ENCODE results near the gene ZNF835. TPM values are rescaled to one million over a fixed set of nuclear protein-coding genes. Genes with fewer than 3 reads are reported as not detected.

Gene ZNF835
- total RNA-seq, 1 donor from 2014 or later, result 13.0 TPM

Other genes with a start within 250 kb of the ZNF835 start
- 28.5 TPM for gene ZNF667, start 194.4 kb downstream of the ZNF835 start, total RNA-seq
- gene ZNF471, start 163.9 kb downstream of the ZNF835 start, total RNA-seq, result 12.6 TPM
- 35.5 TPM for gene ZFP28, start 132.8 kb downstream of the ZNF835 start, total RNA-seq
- gene ZNF470, start 104.3 kb downstream of the ZNF835 start, total RNA-seq, result 15.1 TPM
- 14.7 TPM for gene ZNF71, start 76.5 kb downstream of the ZNF835 start, total RNA-seq
- 26.5 TPM for gene SMIM17, start 28.6 kb downstream of the ZNF835 start, total RNA-seq
- 49.7 TPM for gene PEG3, start 169.0 kb upstream of the ZNF835 start, total RNA-seq
- gene ZIM2, start 169.0 kb upstream of the ZNF835 start, total RNA-seq, result 4.5 TPM

Measured in frontal cortex (tissue), 1 donor.